Measurements from ENCODE around the gene PPP4R3A.
"Not testable (repeated sequence)": the region's sequence is repeated elsewhere in the genome, so short reads cannot be mapped to it uniquely, and the experiment has no call there.

The PPP4R3A gene

DNA sequence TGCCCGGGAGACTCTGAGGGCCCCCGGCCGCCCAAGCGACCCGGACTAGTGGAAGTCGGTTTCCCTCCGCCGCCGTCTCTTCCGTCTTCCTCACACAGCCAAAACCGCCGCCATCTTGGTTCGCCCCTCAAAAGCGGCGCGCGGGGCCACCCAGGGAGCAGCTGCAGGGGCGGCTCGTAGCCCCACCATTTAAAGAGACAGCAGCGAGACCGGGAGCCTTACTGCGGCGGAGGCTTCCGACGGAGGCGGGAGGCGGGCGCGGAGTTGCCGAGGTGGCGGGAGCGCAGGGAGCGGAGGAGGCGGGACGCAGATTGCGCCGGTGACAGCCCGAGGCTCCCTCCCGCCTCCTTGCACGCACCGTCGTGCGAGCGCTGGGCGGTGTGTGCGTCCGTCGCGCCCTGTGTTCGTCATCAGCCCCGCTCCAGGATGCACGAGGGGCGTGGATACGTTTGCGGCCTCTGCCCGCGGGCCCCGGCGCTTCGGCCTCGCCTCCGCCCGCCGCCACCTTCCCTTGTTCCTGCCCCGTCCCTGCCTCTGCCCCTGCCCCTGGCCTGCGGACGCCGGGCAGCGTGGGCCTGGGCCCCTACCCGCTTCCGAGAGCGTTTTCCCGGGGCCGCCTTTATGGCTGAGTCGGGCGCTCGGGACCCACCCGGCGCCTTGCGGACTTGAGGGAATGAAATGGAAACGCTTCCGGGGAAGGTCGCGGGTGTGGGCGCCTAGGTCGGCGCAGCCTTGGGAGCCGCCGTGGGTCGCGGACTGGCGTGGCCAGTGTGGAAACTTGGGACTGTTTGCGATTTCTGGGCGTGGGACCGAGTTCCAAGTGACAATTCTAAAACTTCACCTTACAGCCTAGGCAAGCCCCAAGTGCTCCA, at the start of gene PPP4R3A:
PPP4R3A (minus strand) TSS at position 140 of the 872 bp plus-strand sequence. CDS start 663 bp downstream, outside the sequence.
- peak; percentile 95 for DNase-seq (ENCODE audit: low spot score)

DNA sequence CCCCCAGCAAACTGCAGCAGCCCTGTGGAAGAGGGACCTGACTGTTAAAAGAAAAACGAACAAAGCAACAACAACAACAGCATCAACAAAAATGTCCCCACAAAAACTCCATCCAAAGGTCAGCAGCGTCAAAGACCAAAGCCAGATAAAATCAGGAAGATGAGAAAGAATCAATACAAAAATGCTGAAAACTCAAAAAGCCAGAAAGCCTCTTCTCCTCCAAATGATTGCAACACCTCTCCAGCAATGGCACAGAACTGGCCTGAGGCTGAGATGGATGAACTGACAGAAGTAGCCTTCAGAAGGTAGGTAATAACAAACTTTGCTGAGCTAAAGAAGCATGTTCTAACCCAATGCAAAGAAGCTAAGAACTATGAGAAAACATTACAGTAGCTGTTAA, 45.4 kb upstream of the PPP4R3A start:
- no peak for DNase-seq (ENCODE audit: low spot score)

DNA sequence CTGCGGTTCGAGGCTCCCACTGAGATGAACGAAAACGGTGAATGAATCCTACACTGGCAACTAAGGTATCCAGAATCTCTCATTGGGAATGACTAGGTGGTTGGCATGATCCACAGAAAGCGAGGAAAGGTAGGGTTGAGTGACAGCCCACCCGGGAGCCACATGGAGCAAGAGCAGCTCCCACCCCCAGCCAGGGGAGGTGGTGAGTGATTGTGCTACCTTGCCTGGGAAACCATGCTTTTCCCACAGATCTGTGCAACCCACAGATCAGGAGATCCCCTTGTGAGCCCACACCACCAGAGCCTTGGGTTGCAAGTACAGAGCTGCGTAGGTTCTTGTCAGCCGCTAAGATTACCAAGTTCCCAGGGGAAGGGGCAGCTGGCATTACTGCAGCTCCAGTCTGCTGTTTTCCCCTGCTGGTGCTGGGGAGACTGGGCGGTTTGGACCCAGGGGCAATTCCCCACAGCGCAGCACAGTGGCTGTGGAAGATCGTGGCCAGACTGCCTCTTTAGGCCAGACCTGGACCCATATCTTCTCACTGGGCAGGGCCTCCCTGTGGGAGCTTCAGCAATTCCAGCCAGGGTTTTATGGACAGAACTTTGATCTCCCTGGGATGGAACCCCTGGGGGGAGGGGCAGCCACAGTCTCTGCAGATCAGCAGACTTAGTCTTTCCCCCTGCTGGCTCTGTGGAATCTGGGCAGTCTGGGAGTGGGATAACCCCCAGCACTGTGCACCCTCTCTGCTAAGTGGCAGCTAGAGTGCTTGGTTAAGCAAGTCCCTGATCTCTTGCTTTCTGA, 44.6 kb upstream of the PPP4R3A start:
- DNase-seq (ENCODE audit: low spot score), result no peak

DNA sequence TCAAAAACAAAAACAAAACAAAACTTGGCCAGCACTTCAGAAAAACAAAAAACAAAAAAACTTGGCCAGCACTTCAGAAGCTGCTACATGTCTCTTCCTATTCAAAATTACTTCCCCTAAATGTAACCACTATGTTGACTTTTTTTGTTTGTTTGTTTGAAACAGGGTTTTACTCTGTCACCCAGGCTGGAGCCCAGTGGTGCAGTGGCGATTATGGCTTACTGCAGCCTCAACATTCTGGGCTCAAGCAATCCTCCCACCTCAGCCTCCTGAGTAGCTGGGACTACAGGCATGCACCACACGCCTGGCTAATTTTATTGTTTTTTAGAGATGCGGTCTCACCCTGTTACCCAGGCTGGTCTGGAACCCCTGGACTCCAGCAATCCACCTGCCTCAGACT, 38.0 kb upstream of the PPP4R3A start:
- no peak for DNase-seq (ENCODE audit: low spot score)

DNA sequence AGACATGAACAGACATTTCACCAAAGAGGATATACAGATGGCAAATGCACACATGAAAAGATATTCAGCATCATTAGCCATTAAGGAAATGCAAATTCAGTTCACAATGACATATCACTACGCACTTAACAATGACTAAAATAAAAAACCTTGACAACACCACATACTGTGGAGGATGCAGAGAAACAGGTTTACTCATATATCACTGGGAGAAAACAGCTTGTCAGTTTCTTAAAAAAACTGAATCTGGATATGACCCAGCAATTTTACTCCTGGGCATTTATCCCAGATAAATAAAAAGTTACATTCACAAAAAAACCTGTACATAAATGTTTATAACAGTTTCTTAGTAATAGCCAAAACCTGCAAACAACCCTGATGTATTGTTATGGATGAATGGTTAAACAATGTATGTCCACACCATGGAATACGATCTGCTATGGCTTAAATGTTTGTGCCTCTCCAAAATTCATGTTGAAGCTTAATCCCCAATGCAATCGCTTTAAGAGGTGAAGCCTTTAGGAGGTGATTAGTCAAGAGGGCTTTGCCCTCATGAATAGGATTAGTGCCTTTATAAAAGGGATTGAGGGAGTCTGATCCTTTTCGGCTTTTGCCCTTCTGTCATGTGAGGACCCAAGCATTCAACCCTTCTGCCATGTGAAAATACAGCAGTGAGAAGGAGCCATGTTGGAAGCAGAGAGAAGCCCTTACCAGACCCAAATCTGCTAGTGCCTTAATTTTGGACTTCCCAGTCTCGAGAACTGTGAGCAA, 36.0 kb upstream of the PPP4R3A start:
- no peak for DNase-seq (ENCODE audit: low spot score)

DNA sequence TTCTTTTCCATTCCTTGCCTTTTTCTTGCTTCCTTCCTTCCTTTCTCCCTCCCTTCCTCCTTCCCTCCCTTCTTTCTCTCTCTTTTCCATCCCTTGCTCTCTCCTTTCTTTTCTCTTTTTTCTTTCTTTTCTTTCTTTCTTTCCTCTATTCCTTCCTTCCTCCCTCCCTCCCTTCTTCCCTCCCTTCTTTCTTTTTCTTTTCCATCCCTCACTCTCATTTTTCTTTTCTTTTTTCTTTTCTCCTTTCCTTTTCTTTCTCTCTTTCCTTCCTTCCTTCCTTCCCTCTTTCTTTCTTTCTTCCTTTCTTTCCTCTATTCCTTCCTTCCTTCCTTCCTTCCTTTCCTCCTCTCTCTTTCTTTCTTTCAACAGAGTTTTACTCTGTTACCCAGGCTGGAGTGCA, 35.1 kb upstream of the PPP4R3A start:
- no peak for DNase-seq (ENCODE audit: low spot score)

DNA sequence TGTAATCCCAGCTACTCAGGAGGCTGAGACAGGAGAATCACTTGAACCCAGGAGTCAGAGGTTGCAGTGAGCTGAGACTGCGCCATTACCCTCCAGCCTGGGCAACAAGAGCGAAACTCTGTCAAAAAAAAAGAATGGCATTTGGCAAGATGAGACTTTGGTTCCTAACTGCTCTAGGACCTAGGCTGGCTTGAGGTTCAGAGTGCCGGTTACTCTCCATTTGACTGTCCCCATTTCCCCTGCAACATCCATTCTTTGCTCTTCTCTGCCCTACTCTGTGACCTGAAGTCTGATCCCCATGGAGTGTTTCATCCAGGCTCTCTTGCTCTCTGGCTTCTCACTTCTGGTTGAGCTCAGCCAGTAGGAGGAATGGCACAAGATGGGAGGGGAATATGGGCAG, 26.2 kb upstream of the PPP4R3A start:
- no peak for DNase-seq (ENCODE audit: low spot score)

DNA sequence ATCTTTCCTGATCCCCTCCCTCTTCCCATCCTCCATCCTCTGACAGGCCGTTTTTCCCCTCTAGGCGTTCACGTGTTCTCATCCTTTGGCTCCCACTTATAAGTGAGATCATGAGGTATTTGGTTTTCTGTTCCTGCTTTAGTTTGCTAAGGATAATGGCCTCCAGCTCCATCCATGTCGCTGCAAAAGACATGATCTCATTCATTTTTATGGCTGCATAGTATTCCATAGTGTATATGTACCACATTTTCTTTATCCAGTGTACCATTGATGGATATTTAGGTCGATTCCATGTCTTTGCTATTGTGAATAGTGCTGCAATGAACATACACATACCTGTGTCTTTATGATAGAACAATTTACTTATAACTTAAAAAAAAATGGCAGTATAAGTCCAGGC, 23.9 kb upstream of the PPP4R3A start:
- DNase-seq (ENCODE audit: low spot score), result not testable (repeated sequence)

DNA sequence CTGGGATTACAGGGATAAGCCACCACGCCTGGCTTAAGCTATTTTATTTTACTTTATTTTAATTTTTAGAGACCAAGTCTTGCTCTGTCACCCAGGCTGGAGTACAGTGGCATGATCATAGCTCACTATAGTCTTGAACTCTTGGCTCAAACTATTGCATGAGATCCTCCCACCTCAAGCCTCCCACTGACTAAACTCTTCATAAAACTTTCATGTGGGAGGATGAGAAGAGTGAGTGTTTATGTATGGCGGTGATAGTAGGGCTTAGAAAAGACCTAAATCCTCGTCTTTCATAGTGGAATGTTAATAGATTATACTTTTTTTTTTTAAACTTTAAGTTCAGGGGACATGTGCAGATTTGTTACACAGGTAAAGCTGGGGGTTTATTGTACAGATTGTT, 23.5 kb upstream of the PPP4R3A start:
- no peak for DNase-seq (ENCODE audit: low spot score)

DNA sequence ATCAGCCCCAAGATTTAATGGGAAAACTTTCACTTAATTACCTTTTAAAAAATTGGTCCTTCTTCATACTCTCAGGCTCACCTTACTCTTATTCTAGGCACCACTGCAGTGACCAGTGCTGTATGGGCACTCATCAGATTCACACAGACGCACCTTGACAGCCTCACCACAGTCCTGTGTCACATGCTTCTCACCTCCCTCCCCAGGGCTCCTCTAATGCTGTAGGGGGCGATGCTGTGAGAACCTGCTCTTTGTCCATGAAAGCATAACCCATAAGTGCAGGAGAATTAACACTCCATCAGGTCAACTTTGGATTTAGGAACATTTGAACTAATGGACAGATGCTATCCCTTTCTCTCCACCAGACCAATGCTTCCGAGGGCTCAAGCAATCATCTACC, 13.9 kb upstream of the PPP4R3A start:
- DNase-seq (ENCODE audit: low spot score), result no peak

DNA sequence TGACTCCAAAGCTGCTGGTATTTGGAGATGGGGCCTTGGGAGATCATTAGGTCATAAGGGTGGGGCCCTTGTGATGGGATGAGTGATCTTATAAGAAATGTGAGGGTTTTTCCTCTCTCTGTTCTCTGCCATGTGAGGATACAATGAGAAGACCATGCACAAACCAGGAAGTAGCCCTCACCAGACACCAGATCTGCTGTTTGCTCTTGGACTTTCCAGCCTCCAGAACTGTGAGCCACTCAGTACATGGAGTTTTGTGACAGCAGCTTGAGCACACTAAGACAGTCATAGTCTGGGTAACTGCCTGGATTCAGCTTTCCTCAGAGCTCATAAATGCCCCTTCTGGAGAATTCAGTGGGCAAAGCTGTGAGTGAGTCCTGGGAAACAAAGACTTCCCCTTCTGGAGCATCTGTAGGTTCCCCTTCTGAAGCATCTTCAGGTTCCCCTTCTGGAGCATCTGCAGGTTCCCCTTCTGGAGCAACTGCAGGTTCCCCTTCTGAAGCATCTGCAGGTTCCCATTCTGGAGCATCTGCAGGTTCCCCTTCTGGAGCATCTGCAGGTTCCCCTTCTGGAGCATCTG, 11.0 kb upstream of the PPP4R3A start:
- no peak for DNase-seq (ENCODE audit: low spot score)

DNA sequence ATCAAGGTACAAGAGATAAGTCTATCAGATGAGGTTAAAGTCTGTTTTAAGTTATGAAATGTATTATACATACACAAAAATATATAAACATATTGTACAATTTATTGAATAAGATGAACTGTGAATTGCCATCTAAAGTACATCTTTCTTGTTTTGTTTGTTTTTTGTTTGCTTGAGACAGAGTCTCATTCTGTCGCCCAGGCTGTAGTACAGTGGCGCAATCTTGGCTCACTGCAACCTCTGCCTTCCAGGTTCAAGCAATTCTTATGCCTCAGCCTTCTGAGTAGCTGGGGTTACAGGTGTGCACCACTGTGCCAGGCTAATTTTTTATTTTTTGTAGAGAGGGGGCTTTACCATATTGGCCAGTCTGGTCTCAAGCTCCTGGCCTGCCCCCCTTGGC, 10.0 kb upstream of the PPP4R3A start:
- DNase-seq (ENCODE audit: low spot score), result no peak

DNA sequence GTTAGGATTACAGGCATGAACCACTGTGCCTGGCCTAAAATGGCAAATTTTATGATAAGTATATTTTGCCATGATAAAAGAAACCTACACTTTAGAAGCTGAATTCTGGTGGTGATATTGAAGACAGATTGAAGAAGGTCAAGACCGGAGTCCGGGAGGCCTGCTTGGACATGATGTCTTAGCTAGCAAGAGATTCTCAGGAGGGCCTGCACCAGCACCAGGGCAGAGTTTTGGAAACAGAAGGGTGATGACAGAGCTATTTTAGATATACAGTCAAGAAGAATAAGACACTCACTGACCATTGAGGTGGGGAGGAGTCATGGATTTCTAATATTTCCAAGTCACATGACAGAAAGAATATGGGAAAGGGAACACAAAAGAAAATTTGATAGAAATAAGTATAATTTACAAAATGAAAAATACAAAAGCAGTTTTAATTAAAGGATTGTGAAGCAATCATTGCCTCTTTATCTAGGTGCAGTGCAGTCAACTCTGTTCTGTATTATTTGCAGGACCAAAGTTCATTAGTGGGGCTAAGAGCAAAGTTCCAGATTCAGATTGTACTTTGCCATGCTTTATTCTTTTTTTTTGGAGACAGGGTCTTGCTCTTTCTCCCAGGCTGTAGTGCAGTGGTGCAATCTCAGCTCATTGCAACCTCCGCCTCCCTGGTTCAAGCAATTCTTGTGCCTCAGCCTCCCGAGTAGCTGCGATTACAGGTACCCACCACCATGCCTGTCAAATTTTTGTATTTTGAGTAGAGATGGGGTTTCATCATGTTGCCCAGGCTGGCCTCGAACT, 9.3 kb upstream of the PPP4R3A start:
- DNase-seq (ENCODE audit: low spot score), result no peak

DNA sequence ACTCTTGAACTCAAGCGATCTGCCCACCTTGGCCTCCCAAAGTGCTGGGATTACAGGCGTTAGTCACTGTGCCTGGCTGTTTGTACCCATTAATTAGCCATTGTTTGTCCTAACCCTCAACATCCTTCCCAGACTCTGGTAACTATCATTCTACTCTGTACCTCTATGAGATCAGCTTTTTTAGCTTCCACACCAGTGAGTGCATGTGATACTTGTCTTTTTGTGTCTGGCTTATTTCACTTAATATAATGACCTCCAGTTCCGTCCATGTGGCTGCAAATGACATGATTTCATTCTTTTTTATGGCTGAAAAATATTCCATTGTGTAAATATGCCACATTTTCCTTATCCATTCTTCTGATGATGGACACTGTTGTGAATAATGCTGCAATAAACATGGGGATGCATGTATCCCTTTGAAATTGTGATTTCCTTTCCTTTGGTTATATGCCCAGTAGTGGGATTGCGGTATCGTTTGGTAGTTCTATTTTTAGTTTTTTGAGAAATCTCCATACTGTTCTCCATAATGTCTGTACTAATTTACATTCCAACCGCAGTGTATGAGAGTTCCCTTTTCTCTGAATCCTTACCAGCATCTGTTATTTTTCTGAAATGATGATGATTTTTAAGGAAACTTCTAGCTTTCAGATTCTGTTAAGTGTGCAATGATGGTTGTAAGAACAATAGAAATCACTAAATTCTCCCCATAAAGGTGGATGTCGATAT, 6.7 kb upstream of the PPP4R3A start:
- no peak for DNase-seq (ENCODE audit: low spot score)

DNA sequence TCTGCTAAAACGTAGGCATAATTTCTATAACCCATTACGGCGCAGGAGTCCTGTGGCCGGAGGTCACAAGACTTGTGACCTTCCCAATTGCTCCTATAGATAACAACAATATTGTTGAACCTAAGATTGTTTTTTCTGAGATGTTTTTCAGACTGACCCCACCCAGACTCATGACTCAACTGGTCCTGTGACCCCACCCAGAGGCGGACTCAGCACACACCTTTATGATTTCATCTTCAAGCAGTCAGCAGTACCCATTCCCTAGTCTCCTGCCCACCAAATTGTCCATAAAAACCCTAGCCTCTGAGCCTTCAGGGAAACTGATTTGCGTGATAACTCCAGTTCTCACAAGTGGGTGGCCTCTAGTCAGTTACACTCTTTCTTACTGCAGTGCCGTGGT, 5.9 kb upstream of the PPP4R3A start:
- no peak for DNase-seq (ENCODE audit: low spot score)

DNA sequence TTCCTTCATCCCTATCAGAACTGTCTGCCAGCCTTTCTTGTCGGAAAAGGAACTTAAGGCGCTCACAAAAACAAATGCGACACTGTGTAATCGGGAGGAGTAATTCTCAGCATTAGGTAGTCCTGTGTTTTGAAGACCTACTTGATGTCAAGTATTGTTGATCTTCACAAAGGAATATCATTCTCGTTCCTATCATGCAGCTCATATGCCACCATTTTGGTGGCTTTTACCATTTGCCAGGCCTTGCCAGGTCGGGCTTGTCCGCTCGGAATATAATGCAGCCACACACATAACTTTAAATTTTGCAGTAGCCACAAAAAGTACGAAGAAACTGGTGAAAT, 903 bp upstream of the PPP4R3A start:
- DNase-seq (ENCODE audit: low spot score), result peak; percentile 58

DNA sequence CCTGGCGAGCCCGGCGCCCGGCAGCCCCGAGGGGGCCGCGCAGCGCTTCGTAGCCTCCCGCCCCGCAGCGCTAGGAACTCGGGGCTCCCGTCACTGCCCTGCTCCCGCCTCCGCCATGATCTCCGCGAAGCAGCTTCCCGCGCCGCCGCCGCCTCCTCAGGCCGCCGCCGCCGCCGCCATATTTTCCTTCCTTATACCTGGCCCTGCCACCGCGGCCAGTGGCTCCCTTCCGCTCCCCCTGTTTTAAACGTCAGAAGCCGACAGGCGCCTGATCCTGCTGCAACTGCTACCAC, 286 bp downstream of the PPP4R3A start:
- no peak for DNase-seq (ENCODE audit: low spot score)

DNA sequence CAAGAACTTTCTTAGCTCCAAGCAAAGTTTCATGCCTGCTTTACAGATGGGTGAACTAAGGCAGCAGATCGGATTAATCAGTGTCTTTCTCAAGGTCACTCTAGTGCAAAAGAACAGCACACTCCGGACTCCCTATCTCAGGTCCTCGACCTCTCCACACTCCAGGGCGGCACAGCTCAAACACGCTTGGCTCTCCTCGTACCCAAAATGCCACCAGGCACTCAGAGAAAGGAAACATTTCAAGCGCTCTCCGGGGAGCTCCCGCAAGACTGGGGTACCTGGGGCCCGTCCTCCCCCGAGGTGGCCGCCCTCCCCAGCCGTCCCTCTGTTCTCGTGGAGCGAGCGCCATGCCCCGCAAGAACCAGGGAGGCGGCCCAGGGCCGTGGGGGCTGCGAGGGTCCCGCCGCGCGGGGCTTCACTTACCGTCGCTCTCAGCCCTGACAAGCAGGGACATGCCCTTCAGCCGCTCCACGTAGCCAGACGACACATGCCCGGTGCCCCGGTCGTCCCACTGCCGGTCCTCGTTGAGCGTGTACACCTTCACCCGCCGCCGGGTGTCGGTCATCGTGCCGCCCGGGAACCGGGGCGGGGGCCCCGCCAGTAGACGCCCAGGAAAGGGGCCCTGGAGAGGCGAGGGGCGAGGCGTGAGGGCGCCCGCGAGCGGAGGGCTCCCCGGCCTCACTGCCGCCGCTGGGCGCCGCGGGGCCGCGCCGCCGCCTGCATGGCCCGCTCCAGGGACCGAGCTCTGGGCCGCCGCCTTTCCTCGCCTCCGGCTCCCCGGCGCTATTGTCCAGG, 830 bp downstream of the PPP4R3A start:
- peak; percentile 65 for DNase-seq (ENCODE audit: low spot score)

DNA sequence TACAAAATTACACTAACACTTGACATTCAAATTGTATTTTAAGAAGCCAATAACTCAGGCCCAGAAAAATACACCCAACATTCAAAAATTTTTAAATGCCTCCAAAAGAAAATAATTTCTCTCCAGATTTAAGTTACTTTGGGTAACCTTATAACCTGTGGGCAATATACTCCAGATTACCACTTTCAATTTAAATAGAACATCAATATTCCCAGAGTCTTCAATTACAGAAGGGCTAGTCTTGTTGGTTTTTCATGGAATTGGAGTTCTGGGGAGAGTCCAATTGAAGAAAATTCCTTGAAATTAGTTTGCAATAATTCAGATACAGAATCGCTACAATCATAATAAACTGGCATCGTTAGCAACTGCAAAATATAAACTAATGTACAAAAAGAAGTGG, 2.0 kb downstream of the PPP4R3A start:
- no peak for DNase-seq (ENCODE audit: low spot score)

DNA sequence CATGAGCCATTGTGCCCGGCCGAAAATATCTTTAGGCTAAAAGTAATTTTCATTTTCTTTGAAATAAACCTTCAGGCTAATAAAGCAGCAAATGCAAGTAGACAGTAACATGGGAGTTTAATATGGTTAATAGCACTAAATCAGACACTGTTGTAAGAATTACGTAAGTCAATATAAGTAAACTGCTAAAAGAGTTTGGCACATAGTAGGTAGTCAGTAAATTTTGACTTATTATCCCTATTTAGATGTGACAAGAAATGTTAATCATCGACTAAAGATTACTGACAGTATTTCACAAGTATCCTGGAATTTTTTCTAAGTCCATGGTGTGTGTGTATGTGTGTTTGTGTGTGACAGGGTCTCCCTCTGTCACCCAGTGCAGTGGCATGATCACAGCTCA, 3.9 kb downstream of the PPP4R3A start:
- DNase-seq (ENCODE audit: low spot score), result no peak
